ENCODE results near the gene FRAT1. TPM values are rescaled to one million over a fixed set of nuclear protein-coding genes. Genes with fewer than 3 reads are reported as not detected.
A peak's percentile ranks its signal among the peaks of the same experiment; 100 is the strongest.
"Not testable (repeated sequence)": the region's sequence is repeated elsewhere in the genome, so short reads cannot be mapped to it uniquely, and the experiment has no call there.

The FRAT1 gene
- polyA plus RNA-seq, 3 donors, result 17.0 to 34.4 (median 31.2) TPM

- 98% methylated on average over 8 of the region's 17 CpGs for WGBS (ENCODE audit: insufficient coverage)
- not testable (repeated sequence) for DNase-seq; H2AFZ ChIP-seq (ENCODE audit: insufficient read depth, low read depth, low read length, poor library complexity, severe bottlenecking); H3K36me3 ChIP-seq (replicated peaks in 1 of 2; ENCODE audit: control insufficient read depth in 1 of 2, insufficient read depth in 2 of 2, low read length in 2 of 2); H3K9ac ChIP-seq (ENCODE audit: insufficient read depth, low read length, poor library complexity, severe bottlenecking); H4K20me1 ChIP-seq (ENCODE audit: insufficient read depth, low read length); H3K4me3 Mint-ChIP-seq; H3K4me3 ChIP-seq (replicated peaks in 1 of 3; ENCODE audit: low read depth in 2 of 3, low read length in 3 of 3); H3K27me3 Mint-ChIP-seq (ENCODE audit: low read depth in 3 of 3); H3K27me3 ChIP-seq (ENCODE audit: control insufficient read depth in 2 of 2, insufficient read depth in 2 of 2, low read length in 2 of 2); H3K9me3 Mint-ChIP-seq; H3K4me2 ChIP-seq (replicated peaks; ENCODE audit: extremely low read depth, low read length, poor library complexity, severe bottlenecking); H3K9me3 ChIP-seq (replicated peaks in 1 of 2; ENCODE audit: control insufficient read depth in 1 of 2, insufficient read depth in 1 of 2, low read length in 2 of 2); H3K27ac ChIP-seq (ENCODE audit: low read depth in 1 of 2, low read length in 2 of 2)
- peaks cover 12 to 13% of the 10 kb centered on the region in 2 donors for H3K4me1 ChIP-seq (ENCODE audit: control insufficient read depth in 1 of 2, insufficient read depth in 2 of 2, low read length in 2 of 2)
- intact Hi-C loops (cut with micrococcal nuclease), result loop anchor here in 1 of 2 donors (5.0 kb wide), 1 partner anchor 42 kb away; the partner anchor contains the start of gene FRAT2
- Mint-ChIP-seq H3K36me3 (peaks cover 10 to 28% of the 10 kb centered on the region in 2 donors), H3K27ac (peak overlapping the region in 1 of 7 donors; percentile 79), H3K4me1 (peaks cover 28% of the 10 kb centered on the region)
- peaks cover 61% of the 10 kb centered on the region for H3K79me2 ChIP-seq (ENCODE audit: insufficient read depth, low read length)
These were observed 28.3 kb upstream of the FRAT1 start for GRCh38 chr10:97290576-97291356.

DNA sequence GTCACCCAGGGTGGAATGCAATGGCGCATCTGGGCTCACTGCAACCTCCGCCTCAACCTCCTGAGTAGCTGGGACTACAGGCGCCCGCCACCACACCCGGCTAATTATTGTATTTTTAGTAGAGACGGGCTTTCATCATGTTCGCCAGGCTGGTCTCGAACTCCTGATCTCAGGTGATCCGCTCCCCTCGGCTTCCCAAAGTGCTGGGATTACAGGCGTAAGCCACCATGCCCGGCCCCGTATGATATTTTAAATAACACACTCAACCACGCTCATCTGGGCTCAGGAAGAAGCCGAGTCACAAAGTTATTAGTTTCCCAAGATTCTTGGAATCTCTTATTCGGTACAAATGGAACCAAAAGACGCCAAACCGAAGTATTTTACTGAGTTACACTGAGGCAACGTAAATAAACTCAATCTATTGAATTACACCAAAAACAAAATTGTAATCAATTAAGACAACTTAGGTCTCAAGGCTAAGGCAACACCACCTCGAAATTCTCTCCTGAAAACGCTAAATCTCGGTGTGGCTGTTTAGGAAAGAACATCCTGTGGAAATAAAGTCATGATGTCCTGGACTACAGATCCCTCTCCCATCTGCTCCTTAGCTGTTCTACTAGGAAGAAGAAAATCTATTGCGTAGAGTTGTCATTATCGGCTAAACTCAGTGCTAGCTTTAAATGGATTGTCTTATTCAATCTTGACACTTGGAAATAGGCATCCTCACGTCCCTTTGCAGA, 27.5 kb upstream of the FRAT1 start:
- peaks cover 54% of the 10 kb centered on the region for H3K79me2 ChIP-seq (ENCODE audit: insufficient read depth, low read length)
- H3K36me3 ChIP-seq (replicated peaks in 1 of 2; ENCODE audit: control insufficient read depth in 1 of 2, insufficient read depth in 2 of 2, low read length in 2 of 2), result peaks cover 8% of the 10 kb centered on the region in 2 donors
- H3K4me1 ChIP-seq (ENCODE audit: control insufficient read depth in 1 of 2, insufficient read depth in 2 of 2, low read length in 2 of 2), result peaks cover 11 to 12% of the 10 kb centered on the region in 2 donors
- DNase-seq, result no peak
- 78% methylated on average over 17 of the region's 25 CpGs for WGBS (ENCODE audit: insufficient coverage)
- Mint-ChIP-seq H3K27me3 (ENCODE audit: low read depth in 3 of 3) (peaks cover 1 to 2% (median 2%) of the 10 kb centered on the region in 3 donors), H3K36me3 (peaks cover 7 to 25% of the 10 kb centered on the region in 2 donors), H3K27ac (peak overlapping the region; percentile 86 to 94 (median 92)), H3K4me3 (peak overlapping the region; percentile 89 to 96), H3K9me3 (no peaks in the 10 kb centered on the region), H3K4me1 (peaks cover 22% of the 10 kb centered on the region)
- no peaks in the 10 kb centered on the region for H3K9me3 ChIP-seq (replicated peaks in 1 of 2; ENCODE audit: control insufficient read depth in 1 of 2, insufficient read depth in 1 of 2, low read length in 2 of 2)
- intact Hi-C loops (cut with micrococcal nuclease), result loop anchor here (2.0 to 5.0 kb wide), 3 partner anchors 27 to 41 kb away; partner anchors contain the start of genes FRAT1 (in 1 of the 2) and FRAT2 (in 1 of the 2)
- no peaks in the 10 kb centered on the region for H3K27me3 ChIP-seq (ENCODE audit: control insufficient read depth in 2 of 2, insufficient read depth in 2 of 2, low read length in 2 of 2)
- H3K4me3 ChIP-seq (replicated peaks in 1 of 3; ENCODE audit: low read depth in 2 of 3, low read length in 3 of 3), result peak overlapping the region; percentile 72 to 96 (median 92)
- peak overlapping the region; percentile 83 for H3K4me2 ChIP-seq (replicated peaks; ENCODE audit: extremely low read depth, low read length, poor library complexity, severe bottlenecking)
- no peaks in the 10 kb centered on the region for H4K20me1 ChIP-seq (ENCODE audit: insufficient read depth, low read length)
- peak overlapping the region; percentile 96 for H2AFZ ChIP-seq (ENCODE audit: insufficient read depth, low read depth, low read length, poor library complexity, severe bottlenecking)
- H3K9ac ChIP-seq (ENCODE audit: insufficient read depth, low read length, poor library complexity, severe bottlenecking), result peak overlapping the region; percentile 78
- TF ChIP-seq CTCF (IDR thresholded peaks at IDR 0.05), result no peak
- peak overlapping the region; percentile 77 to 85 for H3K27ac ChIP-seq (ENCODE audit: low read depth in 1 of 2, low read length in 2 of 2)
